Measurements from ENCODE around the gene KAT14.
"Not testable (repeated sequence)": the region's sequence is repeated elsewhere in the genome, so short reads cannot be mapped to it uniquely, and the experiment has no call there.

KAT14 gene

DNA sequence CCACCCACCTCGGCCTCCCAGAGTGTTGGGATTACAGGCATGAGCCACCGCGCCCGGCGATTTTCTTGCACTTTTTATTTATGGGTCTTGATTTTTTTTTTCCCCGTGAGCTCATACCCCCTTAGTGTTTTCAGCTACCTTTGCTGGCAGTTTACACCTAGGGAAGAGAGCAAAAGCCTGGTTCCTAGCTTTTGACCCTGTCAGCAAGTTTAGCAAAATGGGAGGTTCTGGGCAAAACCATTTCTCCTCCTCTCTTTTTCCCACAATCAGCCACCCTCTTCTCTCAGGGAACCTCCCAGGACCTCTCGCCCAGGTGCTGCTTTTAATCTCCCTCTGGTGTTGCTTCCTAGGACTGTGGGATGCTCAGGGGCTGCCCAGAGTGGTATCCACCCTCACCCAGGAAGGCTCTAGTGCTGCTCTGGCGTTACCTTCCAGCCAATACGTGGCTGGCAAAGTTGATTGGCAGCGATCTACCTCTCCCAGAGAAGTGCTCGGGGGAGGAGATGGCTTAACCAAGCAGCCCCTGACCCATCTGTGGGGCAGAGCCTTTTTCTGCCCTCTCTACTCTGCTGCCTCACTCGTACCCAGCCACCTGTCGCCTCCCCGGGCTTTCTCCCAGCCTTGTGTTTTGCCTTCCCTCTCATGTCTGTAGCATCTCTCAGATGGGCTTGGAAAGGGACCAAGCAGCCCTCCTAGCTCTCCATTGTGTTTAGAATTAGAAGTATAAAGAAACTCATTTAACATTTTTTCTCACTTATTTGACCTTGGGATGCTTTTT is 37.4 kb downstream of the KAT14 start:
- in situ Hi-C loops (cut with HindIII; ENCODE audit: low sequenced_read_pairs) = no loop called here
- TF ChIP-seq, protein P1, sequence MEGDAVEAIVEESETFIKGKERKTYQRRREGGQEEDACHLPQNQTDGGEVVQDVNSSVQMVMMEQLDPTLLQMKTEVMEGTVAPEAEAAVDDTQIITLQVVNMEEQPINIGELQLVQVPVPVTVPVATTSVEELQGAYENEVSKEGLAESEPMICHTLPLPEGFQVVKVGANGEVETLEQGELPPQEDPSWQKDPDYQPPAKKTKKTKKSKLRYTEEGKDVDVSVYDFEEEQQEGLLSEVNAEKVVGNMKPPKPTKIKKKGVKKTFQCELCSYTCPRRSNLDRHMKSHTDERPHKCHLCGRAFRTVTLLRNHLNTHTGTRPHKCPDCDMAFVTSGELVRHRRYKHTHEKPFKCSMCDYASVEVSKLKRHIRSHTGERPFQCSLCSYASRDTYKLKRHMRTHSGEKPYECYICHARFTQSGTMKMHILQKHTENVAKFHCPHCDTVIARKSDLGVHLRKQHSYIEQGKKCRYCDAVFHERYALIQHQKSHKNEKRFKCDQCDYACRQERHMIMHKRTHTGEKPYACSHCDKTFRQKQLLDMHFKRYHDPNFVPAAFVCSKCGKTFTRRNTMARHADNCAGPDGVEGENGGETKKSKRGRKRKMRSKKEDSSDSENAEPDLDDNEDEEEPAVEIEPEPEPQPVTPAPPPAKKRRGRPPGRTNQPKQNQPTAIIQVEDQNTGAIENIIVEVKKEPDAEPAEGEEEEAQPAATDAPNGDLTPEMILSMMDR (IDR thresholded peaks at IDR 0.05; ENCODE audit: low read depth, low read length, missing control alignments) = no peak
- no peak for DNase-seq (ENCODE audit: low read depth)

DNA sequence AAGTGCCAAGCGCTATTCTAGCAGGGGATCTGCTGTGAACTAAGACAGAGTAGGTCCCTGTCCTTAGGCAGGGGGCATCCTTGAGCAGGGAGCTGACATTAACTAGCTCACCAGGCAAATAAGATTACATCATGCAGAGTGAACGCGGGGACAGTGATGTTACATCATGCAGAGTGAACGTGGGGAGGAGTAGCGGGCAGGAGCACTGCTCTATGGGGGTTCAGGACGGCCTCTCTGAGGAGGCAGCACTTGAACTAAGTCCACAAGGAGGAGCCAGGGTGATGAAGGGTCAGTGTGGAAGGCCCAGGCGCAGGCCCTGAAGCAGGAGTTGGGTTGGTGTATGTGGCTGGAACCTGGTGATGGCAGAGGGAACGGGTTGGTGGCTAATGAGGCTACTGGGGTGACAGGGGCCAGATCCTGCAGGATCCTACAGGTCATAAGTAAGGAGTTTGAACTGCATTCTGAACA is 38.7 kb downstream of the KAT14 start:
- in situ Hi-C loops (cut with HindIII; ENCODE audit: low sequenced_read_pairs) = no loop called here
- DNase-seq (ENCODE audit: low read depth) = no peak
- H3K4me3 ChIP-seq (ENCODE audit: low read depth, low read length) = no peak overlapping the region
- TF ChIP-seq, protein P1 (IDR thresholded peaks at IDR 0.05; ENCODE audit: low read depth, low read length, missing control alignments) = no peak

More for the DNA sequence above, 37.4 kb downstream of the KAT14 start:
- H3K4me3 ChIP-seq (ENCODE audit: low read depth, low read length) = no peak overlapping the region

DNA sequence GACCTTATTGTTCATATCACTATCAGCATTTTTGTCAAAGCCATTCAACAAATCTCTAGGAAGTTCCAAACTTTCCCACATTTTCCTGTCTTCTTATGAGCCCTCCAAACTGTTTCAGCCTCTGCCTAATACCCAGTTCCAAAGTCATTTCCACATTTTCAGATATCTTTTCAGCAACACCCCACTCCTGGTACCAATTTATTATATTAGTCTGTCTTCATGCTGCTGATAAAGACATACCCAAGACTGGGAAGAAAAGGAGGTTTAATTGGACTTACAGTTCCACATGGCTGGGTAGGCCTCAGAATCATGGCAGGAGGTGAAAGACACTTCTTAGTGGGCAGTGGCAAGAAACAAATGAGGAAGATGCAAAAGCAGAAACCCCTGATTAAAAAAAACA is 42.7 kb downstream of the KAT14 start:
- in situ Hi-C loops (cut with HindIII; ENCODE audit: low sequenced_read_pairs); H3K4me3 ChIP-seq (ENCODE audit: low read depth, low read length); DNase-seq (ENCODE audit: low read depth): not testable (repeated sequence)

DNA sequence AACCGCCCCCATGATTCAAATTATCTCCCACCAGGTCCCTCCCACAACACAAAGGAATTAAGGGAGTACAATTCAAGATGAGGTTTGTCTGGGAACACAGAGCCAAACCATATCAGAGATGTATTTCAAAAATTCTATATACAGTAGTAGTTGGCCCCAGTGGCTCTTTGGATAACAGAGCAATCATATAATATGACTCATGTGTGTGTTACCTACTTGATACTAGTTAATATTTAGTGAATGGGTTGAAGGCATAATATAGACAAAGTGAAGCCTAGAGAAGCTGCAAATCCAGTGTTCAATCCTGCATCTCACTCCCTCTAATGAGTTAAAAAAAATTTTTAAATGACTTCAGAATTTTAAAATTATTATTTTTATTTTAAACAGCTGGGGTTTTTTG is 43.2 kb downstream of the KAT14 start:
- no peak overlapping the region for H3K4me3 ChIP-seq (ENCODE audit: low read depth, low read length)
- DNase-seq (ENCODE audit: low read depth) = no peak
- TF ChIP-seq, protein P1 (IDR thresholded peaks at IDR 0.05; ENCODE audit: low read depth, low read length, missing control alignments) = no peak
- in situ Hi-C loops (cut with HindIII; ENCODE audit: low sequenced_read_pairs) = no loop called here

DNA sequence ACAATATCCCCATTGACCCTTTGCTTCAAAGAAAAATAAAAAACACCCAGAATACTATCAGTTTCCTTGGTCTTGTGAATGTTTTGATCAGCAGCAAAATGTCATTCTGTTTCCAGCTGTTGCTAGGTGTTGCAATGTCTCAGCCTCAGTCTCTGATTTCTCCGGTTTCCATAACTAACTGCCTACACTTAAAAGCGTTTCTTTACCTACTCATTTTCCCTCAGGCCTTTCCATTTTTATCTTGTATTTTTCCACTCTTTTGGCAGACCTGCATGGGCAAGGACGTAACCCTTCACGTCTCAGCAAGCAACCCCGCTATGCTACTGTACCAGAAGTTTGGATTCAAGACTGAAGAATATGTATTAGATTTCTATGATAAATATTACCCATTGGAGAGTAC is 49.4 kb downstream of the KAT14 start:
- in situ Hi-C loops (cut with HindIII; ENCODE audit: low sequenced_read_pairs) = no loop called here
- no peak overlapping the region for H3K4me3 ChIP-seq (ENCODE audit: low read depth, low read length)
- TF ChIP-seq, protein P1 (IDR thresholded peaks at IDR 0.05; ENCODE audit: low read depth, low read length, missing control alignments) = no peak
- no peak for DNase-seq (ENCODE audit: low read depth)

DNA sequence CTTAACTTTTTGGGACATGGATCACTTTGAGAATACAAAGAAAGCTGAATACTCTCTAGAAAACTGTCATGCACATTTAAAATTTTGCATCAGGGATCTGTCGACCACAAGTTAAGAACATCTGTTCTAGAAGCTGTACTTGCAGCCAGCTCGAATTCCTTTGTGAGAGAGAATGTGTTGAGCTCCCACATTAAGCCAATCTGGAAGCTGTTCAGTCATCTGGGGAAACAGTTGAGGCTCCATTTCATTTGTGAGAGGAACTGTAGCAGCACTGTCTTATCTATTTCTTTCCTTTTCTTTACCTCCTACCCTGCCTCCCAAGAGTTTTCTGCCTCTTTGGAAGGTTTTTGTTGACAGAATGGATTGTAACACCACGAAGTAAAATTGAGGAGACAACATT is 50.8 kb downstream of the KAT14 start:
- no peak overlapping the region for H3K4me3 ChIP-seq (ENCODE audit: low read depth, low read length)
- DNase-seq (ENCODE audit: low read depth) = no peak
- in situ Hi-C loops (cut with HindIII; ENCODE audit: low sequenced_read_pairs) = no loop called here
- TF ChIP-seq, protein P1 (IDR thresholded peaks at IDR 0.05; ENCODE audit: low read depth, low read length, missing control alignments) = no peak
